Mesenchymal stem cell (in vitro differentiated cells and primary cell): Measurements from ENCODE around the gene SURF6.

Experiments used
- DNase-seq: peaks from one replicate; pipeline ENCODE4 v3.0.0-alpha.2; 2013
- H2AFZ ChIP-seq: one replicate; pipeline ENCODE4 v1.6.1; 2013; ENCODE audit warnings: low read depth, mild to moderate bottlenecking, control low read depth, inconsistent platforms, low read length, moderate library complexity
- H2AK5ac ChIP-seq: 2 replicates; pipeline ENCODE4 v1.6.1; 2013; ENCODE audit warnings: low read length, moderate library complexity, mild to moderate bottlenecking, inconsistent platforms; ENCODE audit not compliant: severe bottlenecking
- H2BK120ac ChIP-seq: one replicate; pipeline ENCODE4 v1.6.1; 2013; ENCODE audit warnings: low read depth, mild to moderate bottlenecking, inconsistent platforms, low read length, moderate library complexity
- H2BK12ac ChIP-seq, 2 experiments: one replicate each; pipeline ENCODE4 v1.6.1; 2013; ENCODE audit warnings: inconsistent platforms in 2 of 2, low read length in 2 of 2, mild to moderate bottlenecking in 2 of 2, moderate library complexity in 2 of 2, control low read depth in 1 of 2
- H2BK15ac ChIP-seq: one replicate; pipeline ENCODE4 v1.6.1; 2013; ENCODE audit warnings: mild to moderate bottlenecking, low read depth, inconsistent platforms; ENCODE audit not compliant: poor library complexity, severe bottlenecking
- H2BK5ac ChIP-seq: 2 replicates; pipeline ENCODE4 v1.6.1; 2013; ENCODE audit warnings: low read depth, mild to moderate bottlenecking, low read length, control low read depth, inconsistent platforms; ENCODE audit not compliant: poor library complexity, severe bottlenecking
- H3K14ac ChIP-seq, 2 experiments: one replicate each; pipeline ENCODE4 v1.6.1; 2013; ENCODE audit warnings: inconsistent platforms in 2 of 2, low read length in 2 of 2, control low read depth in 1 of 2, mild to moderate bottlenecking in 1 of 2, moderate library complexity in 1 of 2
- H3K18ac ChIP-seq, 2 experiments: one replicate each; pipeline ENCODE4 v1.6.1; 2013; ENCODE audit warnings: inconsistent platforms in 2 of 2, low read length in 2 of 2, control low read depth in 1 of 2, low read depth in 1 of 2, mild to moderate bottlenecking in 1 of 2
- H3K23ac ChIP-seq, 2 experiments: one replicate each; pipeline ENCODE4 v1.6.1; 2013; ENCODE audit warnings: inconsistent platforms in 2 of 2, low read length in 2 of 2, mild to moderate bottlenecking in 2 of 2, moderate library complexity in 2 of 2, control low read depth in 1 of 2
- H3K27ac ChIP-seq: 2 replicates; pipeline ENCODE4 v1.5.1; 2013; ENCODE audit warnings: mild to moderate bottlenecking, moderate library complexity, low read length, control low read depth, inconsistent platforms; ENCODE audit not compliant: poor library complexity, severe bottlenecking
- H3K27me3 ChIP-seq, 2 experiments: 2 replicates each; pipeline versions ENCODE4 v1.6.1 to v1.7.0; 2013; ENCODE audit warnings: low read length in 2 of 2, mild to moderate bottlenecking in 2 of 2, moderate library complexity in 2 of 2, control low read depth in 1 of 2, inconsistent platforms in 1 of 2; ENCODE audit not compliant: control insufficient read depth in 1 of 2, insufficient read depth in 1 of 2
- H3K36me3 ChIP-seq, 2 experiments: 2 replicates each; pipeline versions ENCODE4 v1.6.1 to v1.7.0; 2013; ENCODE audit warnings: low read length in 2 of 2, control low read depth in 1 of 2, inconsistent platforms in 1 of 2, low read depth in 1 of 2, mild to moderate bottlenecking in 1 of 2; ENCODE audit not compliant: insufficient read depth in 2 of 2, control insufficient read depth in 1 of 2
- H3K4ac ChIP-seq, 2 experiments: one replicate each; pipeline ENCODE4 v1.6.1; 2013; ENCODE audit warnings: inconsistent platforms in 2 of 2, low read length in 2 of 2, mild to moderate bottlenecking in 2 of 2, moderate library complexity in 2 of 2, control low read depth in 1 of 2, low read depth in 1 of 2
- H3K4me1 ChIP-seq: 2 replicates; pipeline ENCODE4 v1.6.1; 2013; ENCODE audit warnings: low read depth, low read length, control low read depth; ENCODE audit not compliant: control insufficient read depth, insufficient read depth
- H3K4me2 ChIP-seq: 2 replicates; pipeline ENCODE4 v1.6.1; 2013; ENCODE audit warnings: low read length, mild to moderate bottlenecking, inconsistent platforms; ENCODE audit not compliant: poor library complexity, severe bottlenecking
- H3K4me3 ChIP-seq, 2 experiments: 2 replicates each; pipeline versions ENCODE4 v1.5.1 to v1.7.0; 2013; ENCODE audit warnings: low read length in 2 of 2, mild to moderate bottlenecking in 2 of 2, control low read depth in 1 of 2, low read depth in 1 of 2; ENCODE audit not compliant: insufficient read depth in 1 of 2
- H3K79me1 ChIP-seq: replicated peaks from 2 replicates; pipeline ENCODE4 v1.6.1; 2013; ENCODE audit warnings: mild to moderate bottlenecking, control low read depth, low read length, inconsistent platforms; ENCODE audit not compliant: poor library complexity, severe bottlenecking
- H3K9ac ChIP-seq: 2 replicates; pipeline ENCODE4 v1.7.0; 2013; ENCODE audit warnings: mild to moderate bottlenecking, low read length, moderate library complexity
- H3K9me3 ChIP-seq: 2 replicates; pipeline ENCODE4 v1.7.0; 2013; ENCODE audit warnings: mild to moderate bottlenecking, low read length; ENCODE audit not compliant: control insufficient read depth
- H4K8ac ChIP-seq: one replicate; pipeline ENCODE4 v1.6.1; 2013; ENCODE audit warnings: inconsistent platforms, mild to moderate bottlenecking, low read length, moderate library complexity
- H4K91ac ChIP-seq: one replicate; pipeline ENCODE4 v1.6.1; 2013; ENCODE audit warnings: mild to moderate bottlenecking, low read length, inconsistent platforms
- WGBS: methylation state at CpG from one replicate; pipeline ENCODE4 v1.1.7; 2013; ENCODE audit warnings: mixed read lengths; 5-methylcytosine and 5-hydroxymethylcytosine counted together

Gene SURF6

DNA sequence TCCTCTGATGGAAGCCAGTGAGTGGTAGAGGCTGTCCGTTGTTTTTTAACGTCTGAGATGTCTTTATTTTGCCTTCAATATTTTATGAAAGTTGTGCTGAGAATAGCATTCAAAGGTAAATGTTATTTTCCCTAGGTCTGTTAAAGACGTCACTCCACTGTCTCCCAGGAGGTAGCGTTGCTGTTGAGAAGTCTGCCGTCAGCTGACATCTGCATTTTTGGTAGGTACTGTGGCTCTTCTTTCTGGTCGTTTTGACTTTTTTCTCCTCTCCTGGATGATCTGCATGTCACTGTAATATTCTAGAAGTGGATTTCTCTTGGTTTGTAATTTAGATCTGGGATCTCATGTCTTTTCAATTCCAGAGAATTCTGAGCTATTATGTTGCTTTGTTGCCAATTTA, 26.4 kb downstream of the SURF6 start:
- Histone ChIP-seq H3K79me1 (no peaks in the 10 kb centered on the region), H3K14ac (no peak overlapping the region), H3K23ac (no peak overlapping the region), H4K91ac (no peak overlapping the region), H2BK5ac (no peak overlapping the region), H2AFZ (no peak overlapping the region), H4K8ac (no peak overlapping the region), H3K27me3 (peaks cover 0 to 30% of the 10 kb centered on the region in 2 experiments), H3K4me1 (peaks cover 10% of the 10 kb centered on the region), H3K9ac (no peak overlapping the region), H2BK120ac (no peak overlapping the region), H2BK12ac (no peak overlapping the region), H3K36me3 (no peaks in the 10 kb centered on the region), H3K4me2 (no peak overlapping the region), H3K27ac (no peak overlapping the region), H2BK15ac (no peak overlapping the region), H3K4me3 (no peak overlapping the region), H3K4ac (no peak overlapping the region), H3K18ac (no peak overlapping the region), H3K9me3 (no peaks in the 10 kb centered on the region), H2AK5ac (no peak overlapping the region)
- DNase-seq = no peak
- WGBS = 78% methylated on average over 6 of the region's 6 CpGs

DNA sequence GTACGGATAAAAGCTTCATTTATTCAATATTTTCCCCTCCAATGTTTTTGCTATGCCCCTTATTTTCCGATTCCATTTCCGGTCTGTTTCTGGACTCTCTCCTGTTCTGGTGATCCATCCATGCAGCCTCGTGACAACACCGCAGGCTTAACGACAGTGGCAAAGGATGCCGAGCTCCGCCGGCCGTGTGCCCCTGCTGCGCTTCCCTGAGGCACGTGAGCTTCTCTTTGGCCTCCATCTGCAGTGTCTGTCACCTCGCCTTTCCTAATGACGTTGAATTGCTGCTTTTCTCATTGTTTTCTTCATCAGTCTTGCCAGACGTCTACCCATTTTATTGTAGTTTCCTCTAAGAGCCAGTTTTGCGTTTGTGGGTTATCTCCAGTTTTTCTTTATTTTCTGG, 28.7 kb downstream of the SURF6 start:
- no peak overlapping the region for H2BK120ac ChIP-seq
- H3K23ac ChIP-seq = no peak overlapping the region
- no peak overlapping the region for H4K8ac ChIP-seq
- WGBS = 77% methylated on average over 15 of the region's 16 CpGs
- no peak overlapping the region for H3K4me3 ChIP-seq
- H3K4ac ChIP-seq = no peak overlapping the region
- H3K18ac ChIP-seq = no peak overlapping the region
- no peaks in the 10 kb centered on the region for H3K36me3 ChIP-seq
- H3K9ac ChIP-seq = no peak overlapping the region
- no peak for DNase-seq
- no peak overlapping the region for H2AFZ ChIP-seq
- H3K14ac ChIP-seq = no peak overlapping the region
- peaks cover 3 to 49% of the 10 kb centered on the region in 2 experiments for H3K27me3 ChIP-seq
- no peak overlapping the region for H3K4me2 ChIP-seq
- no peak overlapping the region for H2AK5ac ChIP-seq
- H3K9me3 ChIP-seq = no peaks in the 10 kb centered on the region
- H4K91ac ChIP-seq = no peak overlapping the region
- H2BK12ac ChIP-seq = no peak overlapping the region
- peaks cover 12% of the 10 kb centered on the region for H3K4me1 ChIP-seq
- no peak overlapping the region for H2BK5ac ChIP-seq
- no peaks in the 10 kb centered on the region for H3K79me1 ChIP-seq
- no peak overlapping the region for H3K27ac ChIP-seq
- no peak overlapping the region for H2BK15ac ChIP-seq

DNA sequence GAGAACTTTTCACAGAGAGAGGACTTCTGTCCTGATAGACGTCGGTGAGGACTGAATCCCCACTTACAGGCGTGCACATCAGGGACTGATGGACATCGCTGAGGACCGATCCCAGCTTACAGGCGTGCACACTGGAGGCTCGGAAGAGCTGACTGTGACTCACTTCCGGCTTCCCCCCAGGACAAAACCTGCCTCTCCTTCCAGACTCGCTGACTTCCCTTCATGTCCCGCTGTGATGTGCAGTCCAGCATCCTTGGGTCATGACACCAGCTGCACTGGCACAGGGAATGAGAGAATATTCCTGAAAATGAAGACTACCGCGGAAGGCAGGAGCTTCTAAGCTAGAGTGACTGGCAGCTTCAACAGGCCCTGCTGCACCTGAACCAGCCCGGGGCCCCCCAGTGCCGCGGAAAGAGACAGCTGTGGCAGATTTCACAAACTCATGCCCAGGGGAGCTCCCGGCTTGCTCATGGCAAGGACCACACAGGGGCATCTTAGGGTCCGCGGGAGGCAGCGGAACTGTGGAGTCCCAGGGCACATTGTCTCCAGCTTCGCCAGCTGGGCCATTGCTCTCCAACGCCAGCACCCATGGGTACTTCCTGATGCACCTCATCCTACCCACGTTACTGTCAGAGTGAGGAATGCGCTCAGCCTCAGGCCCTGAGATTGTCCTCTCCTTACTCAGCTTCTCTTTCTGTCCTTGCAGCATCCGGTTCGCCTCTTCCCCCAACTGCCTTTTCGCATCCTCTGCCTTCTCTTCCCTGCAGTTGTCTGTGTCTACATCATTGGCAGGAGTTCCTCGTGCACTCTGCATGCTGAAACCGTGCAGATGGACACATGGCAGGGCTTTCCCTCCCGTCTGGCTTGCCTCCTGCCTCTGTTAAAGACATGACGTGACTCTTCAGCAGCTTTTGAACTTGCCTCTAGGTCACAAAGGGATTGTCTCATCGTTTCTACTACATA, 29.5 kb downstream of the SURF6 start:
- no peak overlapping the region for H2AFZ ChIP-seq
- H3K9ac ChIP-seq = no peak overlapping the region
- no peak overlapping the region for H4K8ac ChIP-seq
- H2BK5ac ChIP-seq = no peak overlapping the region
- H3K27ac ChIP-seq = no peak overlapping the region
- H2BK15ac ChIP-seq = no peak overlapping the region
- H3K9me3 ChIP-seq = no peaks in the 10 kb centered on the region
- no peak for DNase-seq
- H3K14ac ChIP-seq = no peak overlapping the region
- no peak overlapping the region for H3K18ac ChIP-seq
- H3K36me3 ChIP-seq = no peaks in the 10 kb centered on the region
- no peak overlapping the region for H3K4me2 ChIP-seq
- H4K91ac ChIP-seq = no peak overlapping the region
- H2BK120ac ChIP-seq = no peak overlapping the region
- no peak overlapping the region for H3K4me3 ChIP-seq
- 86% methylated on average over 30 of the region's 31 CpGs for WGBS
- no peak overlapping the region for H2BK12ac ChIP-seq
- no peak overlapping the region for H3K23ac ChIP-seq
- H3K27me3 ChIP-seq = peaks cover 3 to 57% of the 10 kb centered on the region in 2 experiments
- no peak overlapping the region for H2AK5ac ChIP-seq
- no peaks in the 10 kb centered on the region for H3K79me1 ChIP-seq
- no peak overlapping the region for H3K4ac ChIP-seq
- H3K4me1 ChIP-seq = peaks cover 12% of the 10 kb centered on the region

- H2BK15ac ChIP-seq = no peak overlapping the region
- H2BK120ac ChIP-seq = no peak overlapping the region
- no peak for DNase-seq
- H3K79me1 ChIP-seq = no peaks in the 10 kb centered on the region
- H4K91ac ChIP-seq = no peak overlapping the region
- no peak overlapping the region for H3K4ac ChIP-seq
- no peak overlapping the region for H3K27ac ChIP-seq
- WGBS = 86% methylated on average over 17 of the region's 23 CpGs
- H3K9me3 ChIP-seq = no peaks in the 10 kb centered on the region
- no peak overlapping the region for H3K18ac ChIP-seq
- peaks cover 12% of the 10 kb centered on the region for H3K4me1 ChIP-seq
- H3K36me3 ChIP-seq = no peaks in the 10 kb centered on the region
- no peak overlapping the region for H2AK5ac ChIP-seq
- H3K23ac ChIP-seq = no peak overlapping the region
- peaks cover 3 to 62% of the 10 kb centered on the region in 2 experiments for H3K27me3 ChIP-seq
- H2BK5ac ChIP-seq = no peak overlapping the region
- no peak overlapping the region for H2AFZ ChIP-seq
- H4K8ac ChIP-seq = no peak overlapping the region
- H3K9ac ChIP-seq = no peak overlapping the region
- H3K4me3 ChIP-seq = no peak overlapping the region
- no peak overlapping the region for H2BK12ac ChIP-seq
- H3K4me2 ChIP-seq = no peak overlapping the region
- no peak overlapping the region for H3K14ac ChIP-seq
Measured at GRCh38 chr9:133305731-133306130, 30.3 kb downstream of the SURF6 start.
